Measurements from ENCODE around the gene NAA30.

The NAA30 gene

DNA sequence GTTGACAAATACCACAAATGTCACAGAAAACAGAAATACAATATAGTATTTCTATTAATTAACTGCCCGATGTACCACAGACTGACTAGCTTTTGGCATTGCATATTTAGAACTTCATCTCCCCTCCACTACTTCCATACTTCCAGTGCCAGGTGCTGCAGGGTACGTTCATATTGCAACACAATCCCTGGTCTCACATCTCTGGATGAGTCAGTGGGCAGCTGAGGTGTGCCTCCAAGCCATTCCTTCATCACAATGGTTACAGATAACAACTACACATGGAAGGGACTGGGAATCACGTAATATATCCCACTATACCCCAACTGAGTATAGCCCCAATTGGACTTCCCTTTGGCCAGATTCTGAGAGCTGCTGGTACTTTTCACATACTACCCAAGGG, 72.2 kb downstream of the NAA30 start:
- TF ChIP-seq ZBTB7A (IDR thresholded peaks at IDR 0.05; ENCODE audit: low read depth): no peak
- no peak for TF ChIP-seq EGR1 (IDR thresholded peaks at IDR 0.05)
- TF ChIP-seq, protein P1, sequence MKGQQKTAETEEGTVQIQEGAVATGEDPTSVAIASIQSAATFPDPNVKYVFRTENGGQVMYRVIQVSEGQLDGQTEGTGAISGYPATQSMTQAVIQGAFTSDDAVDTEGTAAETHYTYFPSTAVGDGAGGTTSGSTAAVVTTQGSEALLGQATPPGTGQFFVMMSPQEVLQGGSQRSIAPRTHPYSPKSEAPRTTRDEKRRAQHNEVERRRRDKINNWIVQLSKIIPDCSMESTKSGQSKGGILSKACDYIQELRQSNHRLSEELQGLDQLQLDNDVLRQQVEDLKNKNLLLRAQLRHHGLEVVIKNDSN (IDR thresholded peaks at IDR 0.05): no peak
- TF ChIP-seq, protein P2, sequence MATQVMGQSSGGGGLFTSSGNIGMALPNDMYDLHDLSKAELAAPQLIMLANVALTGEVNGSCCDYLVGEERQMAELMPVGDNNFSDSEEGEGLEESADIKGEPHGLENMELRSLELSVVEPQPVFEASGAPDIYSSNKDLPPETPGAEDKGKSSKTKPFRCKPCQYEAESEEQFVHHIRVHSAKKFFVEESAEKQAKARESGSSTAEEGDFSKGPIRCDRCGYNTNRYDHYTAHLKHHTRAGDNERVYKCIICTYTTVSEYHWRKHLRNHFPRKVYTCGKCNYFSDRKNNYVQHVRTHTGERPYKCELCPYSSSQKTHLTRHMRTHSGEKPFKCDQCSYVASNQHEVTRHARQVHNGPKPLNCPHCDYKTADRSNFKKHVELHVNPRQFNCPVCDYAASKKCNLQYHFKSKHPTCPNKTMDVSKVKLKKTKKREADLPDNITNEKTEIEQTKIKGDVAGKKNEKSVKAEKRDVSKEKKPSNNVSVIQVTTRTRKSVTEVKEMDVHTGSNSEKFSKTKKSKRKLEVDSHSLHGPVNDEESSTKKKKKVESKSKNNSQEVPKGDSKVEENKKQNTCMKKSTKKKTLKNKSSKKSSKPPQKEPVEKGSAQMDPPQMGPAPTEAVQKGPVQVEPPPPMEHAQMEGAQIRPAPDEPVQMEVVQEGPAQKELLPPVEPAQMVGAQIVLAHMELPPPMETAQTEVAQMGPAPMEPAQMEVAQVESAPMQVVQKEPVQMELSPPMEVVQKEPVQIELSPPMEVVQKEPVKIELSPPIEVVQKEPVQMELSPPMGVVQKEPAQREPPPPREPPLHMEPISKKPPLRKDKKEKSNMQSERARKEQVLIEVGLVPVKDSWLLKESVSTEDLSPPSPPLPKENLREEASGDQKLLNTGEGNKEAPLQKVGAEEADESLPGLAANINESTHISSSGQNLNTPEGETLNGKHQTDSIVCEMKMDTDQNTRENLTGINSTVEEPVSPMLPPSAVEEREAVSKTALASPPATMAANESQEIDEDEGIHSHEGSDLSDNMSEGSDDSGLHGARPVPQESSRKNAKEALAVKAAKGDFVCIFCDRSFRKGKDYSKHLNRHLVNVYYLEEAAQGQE (IDR thresholded peaks at IDR 0.05; ENCODE audit: low read depth): no peak
- no peak for TF ChIP-seq TEAD4 (IDR thresholded peaks at IDR 0.05)
- TF ChIP-seq, protein P3, sequence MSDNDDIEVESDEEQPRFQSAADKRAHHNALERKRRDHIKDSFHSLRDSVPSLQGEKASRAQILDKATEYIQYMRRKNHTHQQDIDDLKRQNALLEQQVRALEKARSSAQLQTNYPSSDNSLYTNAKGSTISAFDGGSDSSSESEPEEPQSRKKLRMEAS (IDR thresholded peaks at IDR 0.05): no peak
- no peak for TF ChIP-seq NFIC (IDR thresholded peaks at IDR 0.05)
- no peak for TF ChIP-seq CEBPB (IDR thresholded peaks at IDR 0.05)
- no peak for TF ChIP-seq TCF12 (IDR thresholded peaks at IDR 0.05; ENCODE audit: low read depth)
- no peak for TF ChIP-seq YY1 (IDR thresholded peaks at IDR 0.05; ENCODE audit: low read depth)
- no peak for TF ChIP-seq EP300 (IDR thresholded peaks at IDR 0.05; ENCODE audit: borderline replicate concordance)
- TF ChIP-seq CREB1 (IDR thresholded peaks at IDR 0.05; ENCODE audit: low read depth): no peak
- no peak for TF ChIP-seq RAD21 (IDR thresholded peaks at IDR 0.05; ENCODE audit: low read depth)
- TF ChIP-seq FOXM1 (IDR thresholded peaks at IDR 0.05; ENCODE audit: borderline replicate concordance, low read depth): no peak

DNA sequence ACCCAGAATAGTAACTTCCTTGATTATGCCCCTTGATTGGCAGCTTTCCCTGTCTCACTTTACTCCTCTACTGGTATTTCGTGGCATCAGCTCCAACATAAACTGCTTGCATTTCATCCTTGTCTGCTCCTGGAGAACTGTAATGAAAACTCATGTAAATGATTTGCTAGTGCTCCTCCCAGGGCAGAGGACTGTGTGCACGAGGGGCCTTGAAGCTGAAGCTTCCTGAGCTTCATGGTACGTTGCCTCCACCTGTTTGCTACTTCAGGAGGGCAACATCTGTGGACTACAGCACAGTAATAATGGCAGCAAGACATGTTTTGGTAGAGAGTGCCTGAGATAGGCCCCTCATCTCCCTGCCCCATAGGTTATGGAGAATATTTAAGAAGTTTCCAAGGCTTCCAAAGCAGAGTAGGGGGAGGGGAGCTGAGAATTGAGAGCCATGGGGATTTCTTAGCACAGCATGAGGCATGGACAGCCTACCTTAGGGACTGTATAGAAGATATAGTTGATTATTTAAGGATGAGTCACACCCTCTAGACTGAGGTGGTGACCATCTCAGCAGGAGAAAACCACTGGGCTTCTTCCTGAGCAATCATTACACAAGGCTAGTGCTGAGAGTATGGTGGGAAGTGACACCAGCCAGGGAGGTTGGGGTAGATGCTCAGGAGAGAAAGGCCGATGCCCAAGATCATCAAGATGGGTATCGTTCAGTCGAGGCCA, 73.8 kb downstream of the NAA30 start:
- TF ChIP-seq CEBPB (IDR thresholded peaks at IDR 0.05) (no peak), YY1 (IDR thresholded peaks at IDR 0.05; ENCODE audit: low read depth) (no peak), TEAD4 (IDR thresholded peaks at IDR 0.05) (no peak), TCF12 (IDR thresholded peaks at IDR 0.05; ENCODE audit: low read depth) (no peak), ZBTB7A (IDR thresholded peaks at IDR 0.05; ENCODE audit: low read depth) (no peak), TAF1 (IDR thresholded peaks at IDR 0.05; ENCODE audit: low read depth) (no peak), EGR1 (IDR thresholded peaks at IDR 0.05) (no peak), EP300 (IDR thresholded peaks at IDR 0.05; ENCODE audit: borderline replicate concordance) (no peak), FOXM1 (IDR thresholded peaks at IDR 0.05; ENCODE audit: borderline replicate concordance, low read depth) (no peak), NFIC (IDR thresholded peaks at IDR 0.05) (no peak), RAD21 (IDR thresholded peaks at IDR 0.05; ENCODE audit: low read depth) (no peak), CREB1 (IDR thresholded peaks at IDR 0.05; ENCODE audit: low read depth) (no peak)
- TF ChIP-seq, protein P2 (IDR thresholded peaks at IDR 0.05; ENCODE audit: low read depth): no peak
- TF ChIP-seq, protein P3 (IDR thresholded peaks at IDR 0.05): no peak
- TF ChIP-seq, protein P1 (IDR thresholded peaks at IDR 0.05): no peak

Data from Ishikawa (cell line).